ENCODE results near the gene NDUFV1. TPM values are rescaled to one million over a fixed set of nuclear protein-coding genes. Genes with fewer than 3 reads are reported as not detected.

NDUFV1 gene
- total and polyA plus RNA-seq, 5 donors from 2014 or later, result 101 to 204 (median 119) TPM

- H3K4me1 Mint-ChIP-seq, result peaks cover 5 to 11% (median 7%) of the 10 kb centered on the region in 4 donors
- DNase-seq (no peak), ATAC-seq (ENCODE audit: low read depth in 2 of 2) (no peak)
- no peaks in the 10 kb centered on the region for H3K27me3 Mint-ChIP-seq
- Histone ChIP-seq H3K4me3 (ENCODE audit: low read depth, low read length) (no peak overlapping the region), H3K9me3 (ENCODE audit: control insufficient read depth in 2 of 2, low read length in 2 of 2) (no peaks in the 10 kb centered on the region), H3K4me1 (ENCODE audit: control insufficient read depth, insufficient read depth, low read length, poor library complexity, severe bottlenecking) (peaks cover 19% of the 10 kb centered on the region), H3K27me3 (ENCODE audit: control insufficient read depth, insufficient read depth, low read length) (no peaks in the 10 kb centered on the region), H3K27ac (ENCODE audit: insufficient read depth, low read length, poor library complexity, severe bottlenecking) (no peak overlapping the region), H3K36me3 (ENCODE audit: control insufficient read depth, insufficient read depth, low read length) (no peaks in the 10 kb centered on the region)
- no peak overlapping the region for H3K27ac Mint-ChIP-seq
- no peaks in the 10 kb centered on the region for H3K9me3 Mint-ChIP-seq
- H3K4me3 Mint-ChIP-seq, result peak overlapping the region in 2 of 4 donors; percentile 75 to 81
- H3K36me3 Mint-ChIP-seq, result no peaks in the 10 kb centered on the region
These were observed 20.7 kb downstream of the NDUFV1 start for GRCh38 chr11:67627441-67627811.

- Histone ChIP-seq H3K4me1 (ENCODE audit: control insufficient read depth, insufficient read depth, low read length, poor library complexity, severe bottlenecking) (peaks cover 19% of the 10 kb centered on the region), H3K4me3 (ENCODE audit: low read depth, low read length) (no peak overlapping the region), H3K27me3 (ENCODE audit: control insufficient read depth, insufficient read depth, low read length) (no peaks in the 10 kb centered on the region), H3K36me3 (ENCODE audit: control insufficient read depth, insufficient read depth, low read length) (no peaks in the 10 kb centered on the region), H3K9me3 (ENCODE audit: control insufficient read depth in 2 of 2, low read length in 2 of 2) (no peaks in the 10 kb centered on the region), H3K27ac (ENCODE audit: insufficient read depth, low read length, poor library complexity, severe bottlenecking) (no peak overlapping the region)
- ATAC-seq (ENCODE audit: low read depth in 2 of 2) (no peak), DNase-seq (no peak)
- no peaks in the 10 kb centered on the region for H3K27me3 Mint-ChIP-seq
- peak overlapping the region; percentile 31 to 81 (median 66) for H3K4me3 Mint-ChIP-seq
- H3K36me3 Mint-ChIP-seq, result no peaks in the 10 kb centered on the region
- H3K4me1 Mint-ChIP-seq, result peaks cover 5 to 11% (median 7%) of the 10 kb centered on the region in 4 donors
- no peaks in the 10 kb centered on the region for H3K9me3 Mint-ChIP-seq
- no peak overlapping the region for H3K27ac Mint-ChIP-seq
These were observed 21.3 kb downstream of the NDUFV1 start for GRCh38 chr11:67627812-67628624.

- Histone ChIP-seq H3K27ac (ENCODE audit: insufficient read depth, low read length, poor library complexity, severe bottlenecking) (peak overlapping the region; percentile 92), H3K4me3 (ENCODE audit: low read depth, low read length) (no peak overlapping the region), H3K27me3 (ENCODE audit: control insufficient read depth, insufficient read depth, low read length) (no peaks in the 10 kb centered on the region), H3K4me1 (ENCODE audit: control insufficient read depth, insufficient read depth, low read length, poor library complexity, severe bottlenecking) (peaks cover 19% of the 10 kb centered on the region), H3K9me3 (ENCODE audit: control insufficient read depth in 2 of 2, low read length in 2 of 2) (no peaks in the 10 kb centered on the region), H3K36me3 (ENCODE audit: control insufficient read depth, insufficient read depth, low read length) (no peaks in the 10 kb centered on the region)
- Mint-ChIP-seq H3K27ac (peak overlapping the region in 1 of 3 donors; percentile 66), H3K4me3 (peak overlapping the region; percentile 62 to 79 (median 68)), H3K4me1 (peaks cover 5 to 11% (median 7%) of the 10 kb centered on the region in 4 donors), H3K36me3 (no peaks in the 10 kb centered on the region), H3K27me3 (no peaks in the 10 kb centered on the region), H3K9me3 (no peaks in the 10 kb centered on the region)
- no peak for DNase-seq
- no peak for ATAC-seq (ENCODE audit: low read depth in 2 of 2)
These were observed 22.1 kb downstream of the NDUFV1 start for GRCh38 chr11:67628710-67629385.

- H3K27ac ChIP-seq (ENCODE audit: insufficient read depth, low read length, poor library complexity, severe bottlenecking), result peak within 1 kb of the TSS; percentile 92
- Mint-ChIP-seq H3K27ac (peak within 1 kb of the TSS; percentile 83 to 96 (median 94)), H3K36me3 (no peaks in the 10 kb centered on the region), H3K4me3 (peak within 1 kb of the TSS; percentile 81 to 94 (median 90)), H3K27me3 (no peaks in the 10 kb centered on the region), H3K4me1 (peaks cover 5 to 11% (median 7%) of the 10 kb centered on the region in 4 donors), H3K9me3 (no peaks in the 10 kb centered on the region)
- no peak within 1 kb of the TSS for H3K4me3 ChIP-seq (ENCODE audit: low read depth, low read length)
- H3K27me3 ChIP-seq (ENCODE audit: control insufficient read depth, insufficient read depth, low read length), result no peaks in the 10 kb centered on the region
- no peaks in the 10 kb centered on the region for H3K9me3 ChIP-seq (ENCODE audit: control insufficient read depth in 2 of 2, low read length in 2 of 2)
- peaks cover 19% of the 10 kb centered on the region for H3K4me1 ChIP-seq (ENCODE audit: control insufficient read depth, insufficient read depth, low read length, poor library complexity, severe bottlenecking)
- H3K36me3 ChIP-seq (ENCODE audit: control insufficient read depth, insufficient read depth, low read length), result no peaks in the 10 kb centered on the region
- ATAC-seq (ENCODE audit: low read depth in 2 of 2), result peak; percentile 60 to 66
- peak; percentile 76 to 92 (median 87) for DNase-seq
These were observed 22.9 kb downstream of the NDUFV1 start, which contains the start of gene NUDT8 for GRCh38 chr11:67629386-67630227. Gene NUDT8 (minus strand): TSS chr11:67629937. CDS start chr11:67629911, 26 bp downstream.

- ATAC-seq (ENCODE audit: low read depth in 2 of 2), result peak; percentile 73 to 76
- H3K27me3 Mint-ChIP-seq, result no peaks in the 10 kb centered on the region
- peak overlapping the region; percentile 83 to 96 (median 94) for H3K27ac Mint-ChIP-seq
- H3K4me1 ChIP-seq (ENCODE audit: control insufficient read depth, insufficient read depth, low read length, poor library complexity, severe bottlenecking), result peaks cover 19% of the 10 kb centered on the region
- no peak overlapping the region for H3K4me3 ChIP-seq (ENCODE audit: low read depth, low read length)
- H3K4me1 Mint-ChIP-seq, result peaks cover 3 to 11% (median 7%) of the 10 kb centered on the region in 4 donors
- no peaks in the 10 kb centered on the region for H3K36me3 Mint-ChIP-seq
- peak; percentile 91 to 98 (median 94) for DNase-seq
- no peaks in the 10 kb centered on the region for H3K36me3 ChIP-seq (ENCODE audit: control insufficient read depth, insufficient read depth, low read length)
- H3K9me3 ChIP-seq (ENCODE audit: control insufficient read depth in 2 of 2, low read length in 2 of 2), result no peaks in the 10 kb centered on the region
- peak overlapping the region; percentile 81 to 94 (median 90) for H3K4me3 Mint-ChIP-seq
- no peaks in the 10 kb centered on the region for H3K27me3 ChIP-seq (ENCODE audit: control insufficient read depth, insufficient read depth, low read length)
- H3K9me3 Mint-ChIP-seq, result no peaks in the 10 kb centered on the region
- peak overlapping the region; percentile 92 for H3K27ac ChIP-seq (ENCODE audit: insufficient read depth, low read length, poor library complexity, severe bottlenecking)
These were observed 23.6 kb downstream of the NDUFV1 start for GRCh38 chr11:67630228-67630942.

GRCh38 chr11:67630943-67631331, 24.2 kb downstream of the NDUFV1 start:
- no peaks in the 10 kb centered on the region for H3K36me3 Mint-ChIP-seq
- Histone ChIP-seq H3K4me3 (ENCODE audit: low read depth, low read length) (no peak overlapping the region), H3K9me3 (ENCODE audit: control insufficient read depth in 2 of 2, low read length in 2 of 2) (no peaks in the 10 kb centered on the region), H3K27ac (ENCODE audit: insufficient read depth, low read length, poor library complexity, severe bottlenecking) (peak overlapping the region; percentile 92), H3K27me3 (ENCODE audit: control insufficient read depth, insufficient read depth, low read length) (no peaks in the 10 kb centered on the region), H3K4me1 (ENCODE audit: control insufficient read depth, insufficient read depth, low read length, poor library complexity, severe bottlenecking) (peaks cover 19% of the 10 kb centered on the region), H3K36me3 (ENCODE audit: control insufficient read depth, insufficient read depth, low read length) (no peaks in the 10 kb centered on the region)
- peak overlapping the region; percentile 83 to 96 (median 94) for H3K27ac Mint-ChIP-seq
- H3K4me1 Mint-ChIP-seq, result peaks cover 0 to 11% (median 7%) of the 10 kb centered on the region in 4 donors
- DNase-seq (peak in 1 of 3 donors; percentile 10), ATAC-seq (ENCODE audit: low read depth in 2 of 2) (no peak)
- peak overlapping the region; percentile 81 to 94 (median 90) for H3K4me3 Mint-ChIP-seq
- H3K9me3 Mint-ChIP-seq, result no peaks in the 10 kb centered on the region
- H3K27me3 Mint-ChIP-seq, result no peaks in the 10 kb centered on the region

GRCh38 chr11:67631411-67631810, 24.7 kb downstream of the NDUFV1 start:
- H3K36me3 ChIP-seq (ENCODE audit: control insufficient read depth, insufficient read depth, low read length), result no peaks in the 10 kb centered on the region
- H3K27ac Mint-ChIP-seq, result no peak overlapping the region
- DNase-seq (no peak), ATAC-seq (ENCODE audit: low read depth in 2 of 2) (no peak)
- no peak overlapping the region for H3K4me3 ChIP-seq (ENCODE audit: low read depth, low read length)
- H3K4me1 Mint-ChIP-seq, result peaks cover 0 to 11% (median 7%) of the 10 kb centered on the region in 4 donors
- no peaks in the 10 kb centered on the region for H3K9me3 ChIP-seq (ENCODE audit: control insufficient read depth in 2 of 2, low read length in 2 of 2)
- no peaks in the 10 kb centered on the region for H3K9me3 Mint-ChIP-seq
- peak overlapping the region; percentile 81 to 94 (median 90) for H3K4me3 Mint-ChIP-seq
- H3K4me1 ChIP-seq (ENCODE audit: control insufficient read depth, insufficient read depth, low read length, poor library complexity, severe bottlenecking), result peaks cover 19% of the 10 kb centered on the region
- no peaks in the 10 kb centered on the region for H3K36me3 Mint-ChIP-seq
- no peaks in the 10 kb centered on the region for H3K27me3 Mint-ChIP-seq
- no peak overlapping the region for H3K27ac ChIP-seq (ENCODE audit: insufficient read depth, low read length, poor library complexity, severe bottlenecking)
- no peaks in the 10 kb centered on the region for H3K27me3 ChIP-seq (ENCODE audit: control insufficient read depth, insufficient read depth, low read length)

Data from CD4-positive, CD25-positive, alpha-beta regulatory T cell (primary cell).